Measurements from ENCODE around the gene GRK5.

The GRK5 gene

GRCh38 chr10:119412244-119413092, 205.1 kb downstream of the GRK5 start:
- Histone ChIP-seq H3K9me3 (ENCODE audit: severe bottlenecking) (no peaks in the 10 kb centered on the region), H3K36me3 (no peaks in the 10 kb centered on the region), H3K27me3 (ENCODE audit: insufficient read depth, low read depth, severe bottlenecking) (no peaks in the 10 kb centered on the region), H3K4me3 (ENCODE audit: low read depth, low read length) (no peak overlapping the region), H3K27ac (no peak overlapping the region)
- no peak for DNase-seq
- no peak for TF ChIP-seq CTCF (IDR thresholded peaks at IDR 0.05; ENCODE audit: low read depth, low read length)

GRCh38 chr10:119413093-119413453, 205.7 kb downstream of the GRK5 start:
- Histone ChIP-seq H3K9me3 (ENCODE audit: severe bottlenecking) (no peaks in the 10 kb centered on the region), H3K27me3 (ENCODE audit: insufficient read depth, low read depth, severe bottlenecking) (no peaks in the 10 kb centered on the region), H3K27ac (no peak overlapping the region), H3K36me3 (no peaks in the 10 kb centered on the region), H3K4me3 (ENCODE audit: low read depth, low read length) (no peak overlapping the region)
- DNase-seq, result no peak
- TF ChIP-seq CTCF (IDR thresholded peaks at IDR 0.05; ENCODE audit: low read depth, low read length), result no peak

- Histone ChIP-seq H3K9me3 (ENCODE audit: severe bottlenecking) (no peaks in the 10 kb centered on the region), H3K27me3 (ENCODE audit: insufficient read depth, low read depth, severe bottlenecking) (no peaks in the 10 kb centered on the region), H3K27ac (no peak overlapping the region), H3K4me3 (ENCODE audit: low read depth, low read length) (no peak overlapping the region), H3K36me3 (no peaks in the 10 kb centered on the region)
- TF ChIP-seq CTCF (IDR thresholded peaks at IDR 0.05; ENCODE audit: low read depth, low read length), result no peak
- DNase-seq, result no peak
These were observed 206.2 kb downstream of the GRK5 start for GRCh38 chr10:119413471-119414080.

GRCh38 chr10:119414081-119414611, 206.8 kb downstream of the GRK5 start:
- no peak for TF ChIP-seq CTCF (IDR thresholded peaks at IDR 0.05; ENCODE audit: low read depth, low read length)
- no peaks in the 10 kb centered on the region for H3K27me3 ChIP-seq (ENCODE audit: insufficient read depth, low read depth, severe bottlenecking)
- no peak for DNase-seq
- no peak overlapping the region for H3K4me3 ChIP-seq (ENCODE audit: low read depth, low read length)
- no peaks in the 10 kb centered on the region for H3K9me3 ChIP-seq (ENCODE audit: severe bottlenecking)
- no peaks in the 10 kb centered on the region for H3K36me3 ChIP-seq
- no peak overlapping the region for H3K27ac ChIP-seq

- no peaks in the 10 kb centered on the region for H3K36me3 ChIP-seq
- no peak for DNase-seq
- no peaks in the 10 kb centered on the region for H3K9me3 ChIP-seq (ENCODE audit: severe bottlenecking)
- no peak overlapping the region for H3K4me3 ChIP-seq (ENCODE audit: low read depth, low read length)
- no peak overlapping the region for H3K27ac ChIP-seq
- H3K27me3 ChIP-seq (ENCODE audit: insufficient read depth, low read depth, severe bottlenecking), result no peaks in the 10 kb centered on the region
- TF ChIP-seq CTCF (IDR thresholded peaks at IDR 0.05; ENCODE audit: low read depth, low read length), result no peak
These were observed 207.8 kb downstream of the GRK5 start for GRCh38 chr10:119415121-119415520.
